ENCODE results near the gene MIDN.

MIDN gene

DNA sequence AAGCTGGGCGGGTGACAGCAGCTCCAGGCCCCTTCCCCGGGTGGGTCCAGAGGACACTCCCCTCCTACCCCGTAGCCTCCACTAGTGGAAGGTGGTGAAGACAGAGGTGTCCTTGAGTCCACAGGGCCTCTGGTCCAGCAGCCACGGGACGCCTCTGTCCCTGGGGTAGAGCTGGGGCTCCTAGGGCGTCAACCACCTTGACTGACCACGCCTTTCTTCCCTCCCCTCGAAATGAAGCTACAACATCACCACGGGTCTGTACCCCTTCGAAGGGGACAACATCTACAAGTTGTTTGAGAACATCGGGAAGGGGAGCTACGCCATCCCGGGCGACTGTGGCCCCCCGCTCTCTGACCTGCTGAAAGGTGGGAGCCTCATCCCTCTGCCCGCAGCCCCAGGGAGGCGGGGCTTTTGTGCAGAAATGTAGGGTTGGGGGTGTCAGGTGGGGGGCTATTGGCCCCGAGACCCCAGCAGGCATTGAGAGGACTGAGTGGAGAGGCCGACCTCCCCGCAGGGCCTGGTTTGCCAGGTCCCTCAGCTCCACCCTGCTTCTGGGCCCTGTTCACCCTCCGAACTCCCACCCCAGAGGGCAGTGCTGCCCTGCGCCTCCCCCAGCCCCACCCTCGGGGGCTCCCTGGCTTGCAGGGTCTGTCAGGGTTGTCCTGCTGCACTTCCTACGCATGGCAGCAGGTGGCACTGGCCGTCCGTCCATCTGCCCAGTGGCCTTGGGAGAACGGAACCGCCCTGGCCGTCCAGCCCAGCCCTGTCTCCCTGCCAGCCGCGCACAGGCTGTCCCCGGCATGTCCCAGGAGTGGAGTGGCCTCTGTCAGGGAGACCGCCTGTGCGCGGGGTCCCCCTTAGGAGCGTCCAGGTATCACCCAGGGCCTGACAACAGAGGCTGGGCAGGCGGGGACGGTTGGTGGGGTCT lies 27.1 kb upstream of the MIDN start:
- no peak for DNase-seq

DNA sequence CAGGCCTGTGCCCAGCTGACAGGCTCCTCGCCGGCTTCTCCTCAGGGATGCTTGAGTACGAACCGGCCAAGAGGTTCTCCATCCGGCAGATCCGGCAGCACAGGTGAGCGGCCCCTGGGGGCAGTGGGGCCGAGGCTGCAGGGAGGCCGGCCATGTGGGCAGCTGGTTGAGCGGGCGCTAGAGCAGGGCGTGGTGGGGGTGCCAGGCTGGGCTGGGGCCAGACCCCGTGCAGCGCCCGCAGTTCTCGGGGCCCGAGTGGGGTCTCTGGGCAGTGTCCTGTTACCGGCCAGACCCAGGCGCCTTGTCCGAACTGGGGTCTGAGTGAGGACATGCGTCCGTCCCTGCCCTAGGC lies 26.5 kb upstream of the MIDN start:
- DNase-seq: no peak

DNA sequence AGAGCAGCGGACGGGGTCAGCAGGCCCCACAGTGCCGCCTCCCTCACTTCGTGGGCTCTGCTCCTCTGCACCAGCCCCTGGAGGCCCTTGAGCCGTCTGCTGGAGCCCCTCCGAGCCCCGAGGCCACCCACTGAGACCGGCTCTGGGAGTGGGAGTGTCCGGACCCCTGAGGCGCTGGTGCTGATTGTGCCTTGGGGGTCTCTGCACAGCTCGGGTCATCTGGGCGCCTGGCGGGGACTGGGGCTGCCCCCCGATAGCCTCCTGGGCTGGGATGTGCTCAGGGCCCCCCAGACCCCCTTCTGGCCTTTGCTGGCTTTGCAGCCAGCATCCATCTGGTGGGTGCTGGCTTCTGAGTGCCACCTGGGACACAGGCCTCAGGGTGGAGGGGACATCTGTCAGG lies 26.0 kb upstream of the MIDN start:
- no peak for DNase-seq

DNA sequence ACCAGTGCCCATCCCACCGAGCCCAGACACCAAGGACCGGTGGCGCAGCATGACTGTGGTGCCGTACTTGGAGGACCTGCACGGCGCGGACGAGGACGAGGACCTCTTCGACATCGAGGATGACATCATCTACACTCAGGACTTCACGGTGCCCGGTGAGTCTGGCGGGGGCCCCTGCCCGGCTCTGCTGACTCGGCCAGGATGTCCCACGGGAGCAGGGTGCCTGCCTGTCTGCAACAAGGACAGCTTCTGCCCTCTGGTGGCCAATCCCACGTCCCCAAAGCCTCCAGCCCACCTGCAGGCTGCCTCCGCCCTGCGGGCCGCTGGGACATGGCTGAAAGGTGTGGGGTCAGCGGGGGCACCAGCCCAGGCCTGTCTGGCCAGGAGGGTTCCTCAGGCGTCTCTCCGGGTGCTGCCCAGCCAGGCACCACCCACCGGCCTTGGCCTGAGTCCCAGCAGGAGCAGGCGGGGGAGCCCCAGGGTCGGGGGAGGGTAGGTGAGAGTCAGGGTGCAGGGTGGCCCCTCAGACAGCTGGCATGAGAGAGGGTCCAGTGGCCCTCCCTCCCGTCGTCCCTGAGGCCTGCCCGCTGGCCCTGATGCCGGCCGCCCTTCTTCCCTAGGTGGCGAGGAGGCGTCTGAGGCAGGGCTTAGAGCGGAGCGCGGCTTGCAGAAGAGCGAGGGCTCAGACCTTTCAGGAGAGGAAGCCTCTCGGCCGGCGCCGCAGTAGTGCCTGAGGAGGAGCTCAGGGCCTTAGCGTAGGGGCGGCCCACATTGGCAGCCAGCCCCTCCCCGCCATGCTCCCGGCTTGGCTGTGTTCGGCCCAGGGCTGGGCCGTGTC lies 25.1 kb upstream of the MIDN start:
- no peak for DNase-seq

DNA sequence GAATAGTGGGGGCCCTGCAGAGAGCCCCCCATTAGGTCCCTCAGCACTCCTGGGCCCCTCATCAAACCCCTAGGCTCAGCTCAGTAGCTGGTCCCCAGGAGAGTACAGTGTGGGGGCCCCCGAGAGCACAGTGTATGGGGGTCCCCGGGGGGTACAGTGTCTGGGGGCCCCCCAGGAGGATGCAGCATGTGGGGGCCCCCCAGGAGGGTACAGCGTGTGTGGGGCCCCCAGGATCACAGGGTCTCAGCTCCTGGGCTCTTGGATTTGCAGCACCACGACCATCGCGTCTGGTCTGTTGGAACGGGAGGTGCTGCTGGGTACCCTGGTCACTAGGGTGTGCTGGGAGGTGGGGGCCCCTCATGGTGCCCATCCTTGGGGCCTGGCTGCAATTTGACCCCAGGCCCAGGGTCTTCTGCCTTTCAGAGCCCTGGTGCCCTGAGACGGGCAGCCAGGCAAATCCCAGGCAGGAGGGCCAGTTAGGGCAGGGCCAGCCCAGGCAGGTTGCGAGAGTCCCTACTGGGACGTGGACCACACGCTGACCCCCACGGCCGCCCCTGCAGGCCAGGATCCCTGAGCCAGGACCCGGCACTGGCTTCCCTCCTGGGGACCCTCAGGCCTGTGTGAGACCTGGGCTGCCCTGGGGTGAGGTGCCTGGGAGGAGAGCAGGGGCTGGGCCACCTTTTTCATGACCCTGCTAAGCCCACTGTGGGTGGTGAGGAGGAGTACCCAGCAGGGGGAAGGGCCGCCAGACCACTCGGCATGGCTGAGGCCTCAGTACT lies 24.1 kb upstream of the MIDN start:
- no peak for DNase-seq

GRCh38 chr19:1224847-1225246 lies 23.5 kb upstream of the MIDN start:
- DNase-seq: no peak

DNA sequence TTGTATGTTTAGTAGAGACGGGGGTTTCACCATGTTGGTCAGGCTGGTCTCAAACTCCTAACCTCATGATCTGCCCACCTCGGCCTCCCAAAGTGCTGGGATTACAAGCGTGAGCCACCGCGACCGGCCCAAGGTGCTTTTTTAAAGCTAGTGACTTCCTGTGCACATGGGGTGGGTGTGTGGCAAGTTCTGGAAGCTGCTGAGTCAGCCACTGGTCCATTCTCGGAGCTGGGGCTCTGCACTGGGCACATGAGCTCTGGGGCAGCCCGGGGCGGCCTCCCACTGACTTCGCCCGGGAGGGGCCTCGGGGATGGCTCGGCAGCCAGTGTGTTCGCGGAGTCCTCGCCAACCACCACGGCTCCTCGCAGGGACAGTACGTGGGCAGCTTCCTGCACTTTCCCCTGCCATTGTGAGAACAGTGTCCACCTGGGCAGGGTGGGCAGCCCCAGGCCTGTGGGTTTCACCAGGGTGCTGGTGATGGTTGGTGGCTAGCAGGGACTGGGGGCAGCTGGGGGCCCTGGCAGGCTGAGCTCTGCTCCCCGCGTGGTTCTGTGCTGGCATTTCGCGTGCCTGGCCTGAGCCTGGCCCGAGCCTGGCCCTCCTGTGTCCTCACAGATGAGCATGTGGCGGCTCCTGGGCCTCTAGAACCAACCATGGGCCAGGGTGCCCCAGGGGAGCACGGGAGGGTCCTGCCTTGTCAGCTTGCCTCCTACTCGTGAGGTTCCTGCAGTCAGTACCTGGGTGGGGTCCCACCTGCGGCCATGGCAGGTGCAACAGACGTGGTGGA lies 22.8 kb upstream of the MIDN start:
- no peak for DNase-seq

DNA sequence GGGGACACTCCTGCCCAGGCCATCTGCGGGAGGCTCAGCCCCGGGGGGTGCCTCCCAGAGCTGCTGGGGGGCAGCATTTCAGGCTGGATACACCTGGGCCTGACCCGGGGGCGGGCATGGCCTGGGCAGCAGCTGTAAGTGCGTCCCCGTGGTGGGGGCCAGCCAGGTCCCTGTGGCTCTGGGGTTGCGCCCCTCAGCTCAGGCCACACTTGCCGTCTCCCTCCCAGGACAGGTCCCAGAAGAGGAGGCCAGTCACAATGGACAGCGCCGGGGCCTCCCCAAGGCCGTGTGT lies 22.2 kb upstream of the MIDN start:
- no peak for DNase-seq

- DNase-seq: no peak
Measured at GRCh38 chr19:1226522-1227303, 21.7 kb upstream of the MIDN start.

- no peak for DNase-seq
Measured at GRCh38 chr19:1227304-1228054, 20.9 kb upstream of the MIDN start.

GRCh38 chr19:1228161-1228957 lies 20.0 kb upstream of the MIDN start:
- no peak for DNase-seq

DNA sequence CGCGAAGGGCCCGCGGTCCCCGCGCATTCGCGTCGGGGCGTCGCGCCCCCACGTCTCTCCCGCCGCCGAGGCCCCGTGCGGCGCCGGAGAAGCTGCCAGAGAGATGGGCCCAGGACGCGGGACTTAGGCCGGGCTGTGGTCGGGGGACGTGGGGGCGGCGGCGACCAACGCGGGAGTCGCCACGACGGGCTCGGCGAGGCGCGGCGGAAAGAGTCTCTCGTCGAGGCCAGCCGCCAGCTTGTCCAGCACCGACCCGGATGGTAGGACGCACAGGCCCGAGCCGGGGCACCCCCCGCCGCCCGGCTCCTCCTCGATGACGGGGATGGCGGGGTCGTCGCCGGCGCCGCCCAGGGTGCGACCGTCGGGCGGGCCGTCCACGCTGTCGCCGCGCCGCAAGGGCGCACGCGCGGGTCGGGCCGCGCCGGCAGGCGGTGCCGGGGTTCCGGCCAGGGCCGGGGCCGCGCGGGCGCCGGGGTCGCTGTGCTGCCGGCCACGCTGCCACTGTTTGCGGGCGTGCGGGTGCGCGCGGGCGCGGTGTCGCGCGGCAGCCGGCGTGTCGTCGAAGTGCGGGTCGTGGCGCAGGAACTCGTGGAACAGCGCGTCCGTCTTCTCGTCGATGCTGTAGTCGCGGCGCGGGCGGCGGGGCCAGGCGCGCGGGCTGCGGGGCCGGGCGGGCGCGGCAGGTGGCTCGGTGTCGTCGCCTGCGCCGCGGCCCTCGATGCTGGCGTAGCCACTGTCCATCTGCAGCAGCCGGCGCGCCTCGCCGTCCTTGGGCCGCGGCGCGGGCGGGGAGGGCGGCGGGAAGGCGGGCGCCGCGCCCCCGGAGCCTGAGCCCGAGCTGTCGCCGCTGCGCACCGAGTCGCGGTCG lies 19.1 kb upstream of the MIDN start:
- no peak for DNase-seq

- DNase-seq: no peak
Measured at GRCh38 chr19:1229924-1230782, 18.2 kb upstream of the MIDN start.

GRCh38 chr19:1230783-1231489 lies 17.4 kb upstream of the MIDN start:
- DNase-seq: no peak

GRCh38 chr19:1231729-1232637 lies 16.4 kb upstream of the MIDN start:
- DNase-seq: no peak

- DNase-seq: no peak
Measured at GRCh38 chr19:1232652-1233072, 15.7 kb upstream of the MIDN start.
